Measurements from ENCODE around the gene PDE4D. TPM values are rescaled to one million over a fixed set of nuclear protein-coding genes. Genes with fewer than 3 reads are reported as not detected.

Gene PDE4D
- total and polyA plus RNA-seq, 2 donors (not counting 3 experiments of a cell fraction or from before 2014, with no cell fraction given), result 34.5 to 51.2 TPM

DNA sequence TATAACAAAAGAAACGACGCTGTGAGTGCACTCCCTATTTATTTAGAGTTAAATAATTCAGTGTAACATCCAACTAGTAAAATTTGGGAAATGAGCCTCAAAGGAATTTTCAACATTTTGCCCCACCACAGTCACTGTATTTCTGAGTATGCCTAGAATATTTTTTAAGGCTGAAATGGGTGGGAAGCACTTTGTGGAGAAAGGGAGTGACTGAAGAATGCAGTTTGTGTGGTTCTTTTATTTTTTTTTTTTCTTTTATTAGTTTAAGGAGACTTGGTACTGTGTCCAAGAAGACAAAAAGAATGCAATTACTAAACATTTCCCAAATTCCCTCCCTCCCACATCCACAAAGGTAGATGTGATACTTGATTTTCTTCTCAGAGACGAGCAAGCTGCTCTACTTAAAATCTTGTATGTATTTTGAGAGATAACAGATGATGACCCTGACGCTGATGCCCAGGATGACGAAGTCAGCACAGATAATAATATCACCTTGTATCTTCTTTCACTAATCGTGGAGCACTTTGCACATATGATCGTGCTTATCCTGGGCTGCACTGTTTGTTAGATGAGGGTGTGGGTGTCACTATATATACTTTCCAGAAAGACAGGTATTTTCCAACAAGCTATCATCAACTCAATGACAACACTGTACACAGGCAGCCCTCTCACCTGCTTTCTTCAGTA lies 724.3 kb downstream of the PDE4D start:
- Histone ChIP-seq H3K79me2 (ENCODE audit: control insufficient read depth, insufficient read depth, low read length) (no peaks in the 10 kb centered on the region), H3K9ac (replicated peaks; ENCODE audit: extremely low read depth, insufficient read depth, low read length) (no peak overlapping the region), H3K4me3 (replicated peaks in 1 of 3; ENCODE audit: insufficient read depth in 1 of 3, low read depth in 1 of 3, low read length in 3 of 3) (no peak overlapping the region), H3K27me3 (ENCODE audit: control insufficient read depth in 2 of 2, insufficient read depth in 2 of 2, low read length in 2 of 2) (no peaks in the 10 kb centered on the region), H3K4me1 (ENCODE audit: control insufficient read depth, extremely low read depth, insufficient read depth, low read length) (no peaks in the 10 kb centered on the region), H3K27ac (ENCODE audit: insufficient read depth, low read depth, low read length) (no peak overlapping the region), H2AFZ (ENCODE audit: low read depth, low read length) (no peak overlapping the region), H3K9me3 (replicated peaks; ENCODE audit: control insufficient read depth, insufficient read depth, low read length) (no peaks in the 10 kb centered on the region), H3K4me2 (ENCODE audit: insufficient read depth, low read length) (no peak overlapping the region), H3K9me1 (replicated peaks; ENCODE audit: control insufficient read depth, extremely low read depth, insufficient read depth, low read length) (no peaks in the 10 kb centered on the region), H3K36me3 (ENCODE audit: control insufficient read depth in 2 of 2, extremely low read depth in 1 of 2, insufficient read depth in 2 of 2, low read length in 2 of 2) (peaks cover 0 to 2% of the 10 kb centered on the region in 2 experiments), H4K20me1 (replicated peaks; ENCODE audit: control insufficient read depth, extremely low read depth, insufficient read depth, low read length) (no peaks in the 10 kb centered on the region)
- intact Hi-C loops (cut with micrococcal nuclease), result no loop called here
- TF ChIP-seq GATA2 (IDR thresholded peaks at IDR 0.05; ENCODE audit: insufficient read depth, insufficient read length, low read depth, low read length), result no peak
- TF ChIP-seq, protein P1, sequence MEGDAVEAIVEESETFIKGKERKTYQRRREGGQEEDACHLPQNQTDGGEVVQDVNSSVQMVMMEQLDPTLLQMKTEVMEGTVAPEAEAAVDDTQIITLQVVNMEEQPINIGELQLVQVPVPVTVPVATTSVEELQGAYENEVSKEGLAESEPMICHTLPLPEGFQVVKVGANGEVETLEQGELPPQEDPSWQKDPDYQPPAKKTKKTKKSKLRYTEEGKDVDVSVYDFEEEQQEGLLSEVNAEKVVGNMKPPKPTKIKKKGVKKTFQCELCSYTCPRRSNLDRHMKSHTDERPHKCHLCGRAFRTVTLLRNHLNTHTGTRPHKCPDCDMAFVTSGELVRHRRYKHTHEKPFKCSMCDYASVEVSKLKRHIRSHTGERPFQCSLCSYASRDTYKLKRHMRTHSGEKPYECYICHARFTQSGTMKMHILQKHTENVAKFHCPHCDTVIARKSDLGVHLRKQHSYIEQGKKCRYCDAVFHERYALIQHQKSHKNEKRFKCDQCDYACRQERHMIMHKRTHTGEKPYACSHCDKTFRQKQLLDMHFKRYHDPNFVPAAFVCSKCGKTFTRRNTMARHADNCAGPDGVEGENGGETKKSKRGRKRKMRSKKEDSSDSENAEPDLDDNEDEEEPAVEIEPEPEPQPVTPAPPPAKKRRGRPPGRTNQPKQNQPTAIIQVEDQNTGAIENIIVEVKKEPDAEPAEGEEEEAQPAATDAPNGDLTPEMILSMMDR (IDR thresholded peaks at IDR 0.05; ENCODE audit: extremely low read depth in 1 of 2, insufficient read depth in 1 of 2, low read depth in 1 of 2, low read length in 2 of 2), result no peak
- no peak for TF ChIP-seq MYC (IDR thresholded peaks at IDR 0.05; ENCODE audit: low read depth, low read length)
- TF ChIP-seq FOS (IDR thresholded peaks at IDR 0.05; ENCODE audit: borderline replicate concordance, insufficient read depth, low read length), result no peak
- no peak for TF ChIP-seq POLR2A (IDR thresholded peaks at IDR 0.05; ENCODE audit: low read depth, low read length)
- no peak for TF ChIP-seq JUN (IDR thresholded peaks at IDR 0.05; ENCODE audit: borderline replicate concordance, insufficient read depth, insufficient read length, low read depth)
- TF ChIP-seq, protein P2, sequence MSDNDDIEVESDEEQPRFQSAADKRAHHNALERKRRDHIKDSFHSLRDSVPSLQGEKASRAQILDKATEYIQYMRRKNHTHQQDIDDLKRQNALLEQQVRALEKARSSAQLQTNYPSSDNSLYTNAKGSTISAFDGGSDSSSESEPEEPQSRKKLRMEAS (IDR thresholded peaks at IDR 0.05; ENCODE audit: insufficient read depth, insufficient read length), result no peak
- TF ChIP-seq EZH2 (IDR thresholded peaks at IDR 0.05; ENCODE audit: borderline replicate concordance, low read depth, low read length, severe bottlenecking), result no peak
- no peak for TF ChIP-seq POLR2AphosphoS5 (IDR thresholded peaks at IDR 0.05; ENCODE audit: insufficient read depth, low read depth, low read length)
- dilution Hi-C loops (cut with MboI; ENCODE audit: extremely low pct_ligation_motif_present, low sequenced_read_pairs), result no loop called here
- ChIA-PET POLR2A (no interaction called here), CTCF (interaction anchor here (1.1 kb wide), 1 partner anchor 283 kb away, joined by 3 read pairs; no protein-coding TSS in a partner anchor)
- DNase-seq (ENCODE audit: low read depth, low spot score) (no peak), FAIRE-seq (no peak)
- no TSS peak for BruUV-seq (replicated peaks)

Data from endothelial cell of umbilical vein (primary cell).